Measurements from ENCODE around the gene RNF166.
A peak's percentile ranks its signal among the peaks of the same experiment; 100 is the strongest.

The RNF166 gene

GRCh38 chr16:88665570-88665969 lies 40.6 kb downstream of the RNF166 start:
- TF ChIP-seq USF1 (IDR thresholded peaks at IDR 0.05): no peak
- no peak for TF ChIP-seq CEBPB (IDR thresholded peaks at IDR 0.05)
- no peak for TF ChIP-seq MAX (IDR thresholded peaks at IDR 0.05)

- no peak for TF ChIP-seq USF1 (IDR thresholded peaks at IDR 0.05)
These were observed 41.1 kb downstream of the RNF166 start for GRCh38 chr16:88665148-88665547.

- TF ChIP-seq EGR1 (IDR thresholded peaks at IDR 0.05) (no peak), MAX (IDR thresholded peaks at IDR 0.05) (peak; percentile 68), EP300 (IDR thresholded peaks at IDR 0.05; ENCODE audit: borderline replicate concordance) (peak; percentile 52; the same call in 1 of the 2 replicates), FOXM1 (IDR thresholded peaks at IDR 0.05; ENCODE audit: borderline replicate concordance, low read depth) (peak; percentile 66; the same call in 1 of the 2 replicates), YY1 (IDR thresholded peaks at IDR 0.05; ENCODE audit: low read depth) (peak; percentile 72), CREB1 (IDR thresholded peaks at IDR 0.05; ENCODE audit: low read depth) (peak; percentile 87), REST (IDR thresholded peaks at IDR 0.05; ENCODE audit: low read depth) (0 out of 2 replicates have a peak, but pooled peaks have one; percentile 18), TCF12 (IDR thresholded peaks at IDR 0.05; ENCODE audit: low read depth) (no peak), TAF1 (IDR thresholded peaks at IDR 0.05; ENCODE audit: low read depth) (peak; percentile 84), NFIC (IDR thresholded peaks at IDR 0.05) (peak; percentile 9; the same call in 1 of the 2 replicates), RAD21 (IDR thresholded peaks at IDR 0.05; ENCODE audit: low read depth) (no peak), TEAD4 (IDR thresholded peaks at IDR 0.05) (no peak), USF1 (IDR thresholded peaks at IDR 0.05) (no peak), ZBTB7A (IDR thresholded peaks at IDR 0.05; ENCODE audit: low read depth) (no peak; the same call in 1 of the 2 replicates), CEBPB (IDR thresholded peaks at IDR 0.05) (no peak)
These were observed 43.2 kb downstream of the RNF166 start, which contains the start of gene MVD for GRCh38 chr16:88662843-88663606. MVD (minus strand) TSS chr16:88663091; CDS start chr16:88663080, 11 bp downstream.

- TF ChIP-seq YY1 (IDR thresholded peaks at IDR 0.05; ENCODE audit: low read depth) (no peak), USF1 (IDR thresholded peaks at IDR 0.05) (no peak), TAF1 (IDR thresholded peaks at IDR 0.05; ENCODE audit: low read depth) (no peak), CEBPB (IDR thresholded peaks at IDR 0.05) (no peak), NFIC (IDR thresholded peaks at IDR 0.05) (no peak), MAX (IDR thresholded peaks at IDR 0.05) (no peak), TCF12 (IDR thresholded peaks at IDR 0.05; ENCODE audit: low read depth) (no peak), TEAD4 (IDR thresholded peaks at IDR 0.05) (no peak)
These were observed 43.9 kb downstream of the RNF166 start for GRCh38 chr16:88662222-88662842.

- TF ChIP-seq USF1 (IDR thresholded peaks at IDR 0.05) (no peak), ZBTB7A (IDR thresholded peaks at IDR 0.05; ENCODE audit: low read depth) (no peak), FOXM1 (IDR thresholded peaks at IDR 0.05; ENCODE audit: borderline replicate concordance, low read depth) (no peak), NFIC (IDR thresholded peaks at IDR 0.05) (no peak), CEBPB (IDR thresholded peaks at IDR 0.05) (no peak), EP300 (IDR thresholded peaks at IDR 0.05; ENCODE audit: borderline replicate concordance) (no peak)
These were observed 44.7 kb downstream of the RNF166 start for GRCh38 chr16:88661468-88661867.

GRCh38 chr16:88659160-88659559 lies 47.0 kb downstream of the RNF166 start:
- TF ChIP-seq EGR1 (IDR thresholded peaks at IDR 0.05): no peak
- no peak for TF ChIP-seq NFIC (IDR thresholded peaks at IDR 0.05)
- no peak for TF ChIP-seq RAD21 (IDR thresholded peaks at IDR 0.05; ENCODE audit: low read depth)
- no peak for TF ChIP-seq TEAD4 (IDR thresholded peaks at IDR 0.05)
- TF ChIP-seq CREB1 (IDR thresholded peaks at IDR 0.05; ENCODE audit: low read depth): no peak
- no peak for TF ChIP-seq TCF12 (IDR thresholded peaks at IDR 0.05; ENCODE audit: low read depth)
- TF ChIP-seq FOXM1 (IDR thresholded peaks at IDR 0.05; ENCODE audit: borderline replicate concordance, low read depth): no peak
- no peak for TF ChIP-seq ZBTB7A (IDR thresholded peaks at IDR 0.05; ENCODE audit: low read depth)
- no peak for TF ChIP-seq MAX (IDR thresholded peaks at IDR 0.05)
- no peak for TF ChIP-seq REST (IDR thresholded peaks at IDR 0.05; ENCODE audit: low read depth)
- TF ChIP-seq TAF1 (IDR thresholded peaks at IDR 0.05; ENCODE audit: low read depth): no peak
- TF ChIP-seq YY1 (IDR thresholded peaks at IDR 0.05; ENCODE audit: low read depth): no peak
- no peak for TF ChIP-seq CEBPB (IDR thresholded peaks at IDR 0.05)
- TF ChIP-seq USF1 (IDR thresholded peaks at IDR 0.05): no peak
- TF ChIP-seq EP300 (IDR thresholded peaks at IDR 0.05; ENCODE audit: borderline replicate concordance): no peak

Data from Ishikawa (cell line).